SK-N-SH (cell line): ENCODE data around the gene FBXO45. TPM values are rescaled to one million over a fixed set of nuclear protein-coding genes. Genes with fewer than 3 reads are reported as not detected.
A peak's percentile ranks its signal among the peaks of the same experiment; 100 is the strongest.

Experiments used
- CTCF ChIA-PET: fragments of 300-600, 350-600 bp; formaldehyde crosslinking; extraction: SDS; loops from one replicate; lab custom pipeline; 2021; lab: Yijun Ruan, JAX
- POLR2A ChIA-PET: fragments of 350-600 bp; sonication (Branson Sonifier 250); formaldehyde crosslinking; extraction: SDS; loops from one replicate; lab custom pipeline; 2020; ENCODE audit warnings: antibody characterized with exemption, inconsistent platforms; lab: Yijun Ruan, JAX
- DNase-seq: peaks from one replicate; pipeline ENCODE4 v3.0.0; 2012
- H2AFZ ChIP-seq: fragments of 200-600 bp; sonication (generic); 2 replicates; pipeline ENCODE4 v1.8.1; 2016; ENCODE audit warnings: antibody characterized with exemption, mild to moderate bottlenecking, low read depth
- H3F3A ChIP-seq: fragments of 200-600 bp; sonication (generic); replicated peaks from 2 replicates; pipeline ENCODE3; 2016; ENCODE audit warnings: antibody characterized with exemption, mild to moderate bottlenecking; ENCODE audit not compliant: insufficient read depth
- H3K27ac ChIP-seq, 2 experiments: fragments of 200-500 bp in 1 of 2; fragments of 200-600 bp in 1 of 2; sonication (Bioruptor generic) in 1 of 2; sonication (generic), shearing (Covaris generic) in 1 of 2; 2 replicates each; pipeline versions ENCODE4 v1.5.1 to v1.6.1; 2014 to 2016; ENCODE audit warnings: low read depth in 2 of 2, inconsistent platforms in 1 of 2, low read length in 1 of 2, mild to moderate bottlenecking in 1 of 2, mixed read lengths in 1 of 2
- H3K27me3 ChIP-seq: fragments of 200-600 bp; sonication (generic), shearing (Covaris generic); 2 replicates; pipeline ENCODE4 v1.6.1; 2016; ENCODE audit warnings: mixed run types; ENCODE audit not compliant: insufficient read depth
- H3K36me3 ChIP-seq, 2 experiments: fragments of 200-500 bp in 1 of 2; fragments of 200-600 bp in 1 of 2; sonication (Bioruptor generic) in 1 of 2; sonication (generic) in 1 of 2; replicated peaks in 1 of 2; 2 replicates each; pipeline versions ENCODE3 to v1.5.1; 2014 to 2016; ENCODE audit warnings: low read length in 1 of 2, mild to moderate bottlenecking in 1 of 2; ENCODE audit not compliant: insufficient read depth in 2 of 2, control insufficient read depth in 1 of 2
- H3K4me1 ChIP-seq, 2 experiments: fragments of 200-500 bp in 1 of 2; fragments of 200-600 bp in 1 of 2; sonication (Bioruptor generic) in 1 of 2; sonication (generic), shearing (Covaris generic) in 1 of 2; 2 replicates each; pipeline versions ENCODE4 v1.5.1 to v1.6.1; 2014 to 2016; ENCODE audit warnings: low read depth in 1 of 2, low read length in 1 of 2, mixed run types in 1 of 2; ENCODE audit not compliant: insufficient read depth in 2 of 2, control insufficient read depth in 1 of 2
- H3K4me2 ChIP-seq: fragments of 200-600 bp; sonication (generic), shearing (Covaris generic); 2 replicates; pipeline ENCODE4 v1.6.1; 2017; ENCODE audit warnings: mixed run types
- H3K4me3 ChIP-seq, 2 experiments: fragments of 200-500 bp in 1 of 2; fragments of 200-600 bp in 1 of 2; sonication (Bioruptor generic) in 1 of 2; sonication (generic), shearing (Covaris generic) in 1 of 2; 2 replicates each; pipeline versions ENCODE4 v1.5.1 to v1.8.1; 2014 to 2016; ENCODE audit warnings: low read depth in 2 of 2, inconsistent platforms in 1 of 2, low read length in 1 of 2, mild to moderate bottlenecking in 1 of 2, mixed read lengths in 1 of 2, moderate library complexity in 1 of 2
- H3K79me2 ChIP-seq: fragments of 200-600 bp; sonication (generic); 2 replicates; pipeline ENCODE4 v1.8.1; 2017; ENCODE audit warnings: mild to moderate bottlenecking; ENCODE audit not compliant: insufficient read depth
- H3K9ac ChIP-seq: fragments of 200-600 bp; sonication (generic); 2 replicates; pipeline ENCODE4 v1.6.1; 2017; ENCODE audit warnings: mixed run types
- H3K9me2 ChIP-seq: fragments of 200-600 bp; sonication (generic); 2 replicates; pipeline ENCODE4 v1.6.1; 2017; ENCODE audit warnings: mixed run types
- H3K9me3 ChIP-seq: fragments of 200-600 bp; sonication (generic); 2 replicates; pipeline ENCODE4 v1.6.1; 2017; ENCODE audit warnings: mixed run types, mild to moderate bottlenecking, moderate library complexity
- H4K20me1 ChIP-seq: fragments of 200-600 bp; sonication (generic); 2 replicates; pipeline ENCODE4 v1.6.1; 2017; ENCODE audit warnings: mild to moderate bottlenecking, mixed run types; ENCODE audit not compliant: insufficient read depth
- CHD2 ChIP-seq: fragments of 150-350 bp; IDR thresholded peaks from 2 replicates; pipeline ENCODE4 v1.6.1; 2018; ENCODE audit warnings: low read length; ENCODE audit not compliant: partially characterized antibody
- CTCF ChIP-seq: fragments of 200-600 bp; sonication (generic); IDR thresholded peaks from 2 replicates; pipeline ENCODE4 v1.6.1; 2017; ENCODE audit warnings: antibody characterized with exemption, mild to moderate bottlenecking, moderate library complexity
- IRF3 ChIP-seq: fragments of 150-350 bp; IDR thresholded peaks from 2 replicates; pipeline ENCODE4 v1.6.1; 2016; ENCODE audit warnings: mild to moderate bottlenecking, low read depth, low read length
- POLR2AphosphoS5 ChIP-seq: IDR thresholded peaks from 2 replicates; pipeline ENCODE4 v1.6.1; 2012; ENCODE audit warnings: low read depth, low read length
- RAD21 ChIP-seq: IDR thresholded peaks from 2 replicates; pipeline ENCODE4 v1.6.1; 2012; ENCODE audit warnings: mild to moderate bottlenecking, low read length
- RFX5 ChIP-seq: IDR thresholded peaks from 2 replicates; pipeline ENCODE4 v1.6.1; 2012; ENCODE audit warnings: mild to moderate bottlenecking, improper control_type of control experiment, low read length
- SIN3A ChIP-seq: IDR thresholded peaks from 2 replicates; pipeline ENCODE4 v1.6.1; 2012; ENCODE audit warnings: low read depth, mild to moderate bottlenecking, low read length, moderate library complexity, borderline replicate concordance
- SMC3 ChIP-seq: IDR thresholded peaks from 2 replicates; pipeline ENCODE4 v1.6.1; 2012; ENCODE audit warnings: low read depth, low read length, improper control_type of control experiment
- TAF1 ChIP-seq: IDR thresholded peaks from 2 replicates; pipeline ENCODE4 v1.6.1; 2012; ENCODE audit warnings: low read depth, mild to moderate bottlenecking, low read length, moderate library complexity, borderline replicate concordance
- USF1 ChIP-seq: IDR thresholded peaks from 2 replicates; pipeline ENCODE4 v1.4.0; 2012; ENCODE audit warnings: low read depth, borderline replicate concordance
- YY1 ChIP-seq: IDR thresholded peaks from 2 replicates; pipeline ENCODE4 v1.4.0; 2012; ENCODE audit warnings: low read depth, mild to moderate bottlenecking
- WGBS: methylation state at CpG from one replicate; pipeline ENCODE4 v1.1.6; 2017; ENCODE audit warnings: low lambda C conversion rate; 5-methylcytosine and 5-hydroxymethylcytosine counted together
- polyA plus RNA-seq, 3 experiments: library from polyadenylated mRNA; depleted of rRNA; stranded (reverse); fragments of >200 nt; gene quantifications; 2 replicates each; pipeline ENCODE4 v1.2.3, GENCODE V29; 2012

The FBXO45 gene
- polyA plus RNA-seq, 1 of the 3 experiments (the other 2 are of a cell fraction): 3.2 TPM

- TF ChIP-seq USF1 (no peak), CHD2 (no peak)
Measured at GRCh38 chr3:196525141-196525540, 43.3 kb upstream of the FBXO45 start (continued).

GRCh38 chr3:196528639-196529233, 39.7 kb upstream of the FBXO45 start:
- H3K4me2 ChIP-seq: peak overlapping the region; percentile 65
- peak; percentile 97 for DNase-seq
- peak overlapping the region; percentile 86; the same call in 1 of the 2 replicates for H2AFZ ChIP-seq
- H3K9ac ChIP-seq: peak overlapping the region; percentile 63
- WGBS: 21% methylated on average over 26 of the region's 52 CpGs
- H3K79me2 ChIP-seq: no peaks in the 10 kb centered on the region
- H3F3A ChIP-seq: peaks cover 11% of the 10 kb centered on the region
- no peaks in the 10 kb centered on the region for H3K9me2 ChIP-seq
- H3K4me1 ChIP-seq: no peaks in the 10 kb centered on the region; a peak in 1 of 4 replicates
- H3K27me3 ChIP-seq: no peaks in the 10 kb centered on the region
- POLR2A ChIA-PET: interaction anchor here (1.0 to 1.4 kb wide), 5 partner anchors 25 to 339 kb away, joined by 3 to 4 read pairs (median 4); partner anchors contain the start of genes DYNLT2B, RNF168 and SENP5
- H3K27ac ChIP-seq: peak overlapping the region; percentile 32 to 65; a peak in 3 of 4 replicates
- 0 out of 2 replicates have a peak, but pooled peaks cover 5% of the 10 kb centered on the region for H3K9me3 ChIP-seq
- H4K20me1 ChIP-seq: no peaks in the 10 kb centered on the region
- CTCF ChIA-PET: interaction anchor here (0.6 to 2.3 kb wide), 41 partner anchors 8 to 468 kb away, joined by 3 to 12 read pairs (median 4); partner anchors contain the start of genes FBXO45, PAK2, PIGZ and WDR53
- H3K36me3 ChIP-seq: no peaks in the 10 kb centered on the region
- TF ChIP-seq TAF1: peak; percentile 61; the same call in 1 of the 2 replicates
- peak; percentile 62 for TF ChIP-seq CTCF
- peak; percentile 43; the same call in 1 of the 2 replicates for TF ChIP-seq SIN3A
- TF ChIP-seq RAD21: peak; percentile 35
- peak; percentile 70 for TF ChIP-seq YY1
- peak; percentile 25; the same call in 1 of the 2 replicates for TF ChIP-seq SMC3
- TF ChIP-seq IRF3: no peak
- TF ChIP-seq POLR2AphosphoS5: peak; percentile 64
- TF ChIP-seq RFX5: no peak
- TF ChIP-seq, all 33 proteins: peak for 7
- H3K4me3 ChIP-seq: peak overlapping the region; percentile 46 to 54; a peak in 3 of 4 replicates
